Urinary bladder (tissue), 4 donors: ENCODE data around the gene SVIL. TPM values are rescaled to one million over a fixed set of nuclear protein-coding genes. Genes with fewer than 3 reads are reported as not detected.
"Not testable (repeated sequence)": the region's sequence is repeated elsewhere in the genome, so short reads cannot be mapped to it uniquely, and the experiment has no call there.

Experiments
- DNase-seq: peaks from one replicate; pipeline ENCODE4 v3.0.0-alpha.2; 2015; ENCODE audit errors: extremely low spot score
- H3K27ac ChIP-seq: one replicate; pipeline ENCODE4 v1.5.1; 2013; ENCODE audit warnings: low read depth, mild to moderate bottlenecking, moderate library complexity
- H3K36me3 ChIP-seq: one replicate; pipeline ENCODE4 v1.6.1; 2013; ENCODE audit warnings: mild to moderate bottlenecking, moderate library complexity; ENCODE audit not compliant: insufficient read depth
- H3K4me1 ChIP-seq: one replicate; pipeline ENCODE4 v1.6.1; 2013; ENCODE audit warnings: mild to moderate bottlenecking, moderate library complexity; ENCODE audit not compliant: insufficient read depth
- H3K4me3 ChIP-seq: one replicate; pipeline ENCODE4 v1.5.1; 2013; ENCODE audit warnings: low read depth, low read length
- WGBS: extraction: QIAGEN DNeasy Blood & Tissue Kit; methylation state at CpG from one replicate; pipeline ENCODE4 v1.1.7; 2013; 5-methylcytosine and 5-hydroxymethylcytosine counted together
- polyA plus RNA-seq: library from polyadenylated mRNA; stranded (reverse); fragments of 200-250 nt; gene quantifications from one replicate; pipeline ENCODE4 v1.2.3, GENCODE V29; 2013
- total RNA-seq: library from RNA; depleted of rRNA; stranded (reverse); fragments of >200 nt; gene quantifications from one replicate; pipeline ENCODE4 v1.2.3, GENCODE V29; 2014
- donor health status: healthy with polysubstance abuse.
- donor health status: healthy.

Gene SVIL
- total and polyA plus RNA-seq, 2 donors: 176 to 552 TPM

- Histone ChIP-seq H3K4me3 (no peak overlapping the region), H3K27ac (no peak overlapping the region), H3K36me3 (no peaks in the 10 kb centered on the region), H3K4me1 (no peaks in the 10 kb centered on the region)
- WGBS: 90% methylated on average over 5 of the region's 5 CpGs
- DNase-seq: no peak
These were observed 190.8 kb downstream of the SVIL start for GRCh38 chr10:29443745-29444523.

- H3K4me3 ChIP-seq: no peak overlapping the region
- H3K4me1 ChIP-seq: no peaks in the 10 kb centered on the region
- no peak for DNase-seq
- WGBS: over 99% methylated on average over 2 of the region's 2 CpGs
- H3K36me3 ChIP-seq: no peaks in the 10 kb centered on the region
- H3K27ac ChIP-seq: no peak overlapping the region
These were observed 193.8 kb downstream of the SVIL start for GRCh38 chr10:29440981-29441380.

GRCh38 chr10:29439005-29439404, 195.8 kb downstream of the SVIL start:
- H3K4me3 ChIP-seq, H3K36me3 ChIP-seq, H3K4me1 ChIP-seq, H3K27ac ChIP-seq, DNase-seq: not testable (repeated sequence)
- 99% methylated on average over 3 of the region's 3 CpGs for WGBS

GRCh38 chr10:29438271-29438670, 196.5 kb downstream of the SVIL start:
- Histone ChIP-seq H3K4me1 (no peaks in the 10 kb centered on the region), H3K27ac (no peak overlapping the region), H3K36me3 (no peaks in the 10 kb centered on the region), H3K4me3 (no peak overlapping the region)
- no peak for DNase-seq
- 93% methylated on average over 9 of the region's 9 CpGs for WGBS

- Histone ChIP-seq H3K4me1 (no peaks in the 10 kb centered on the region), H3K4me3 (no peak overlapping the region), H3K36me3 (no peaks in the 10 kb centered on the region), H3K27ac (no peak overlapping the region)
- no peak for DNase-seq
- WGBS: 92% methylated on average over 2 of the region's 2 CpGs
These were observed 196.9 kb downstream of the SVIL start for GRCh38 chr10:29437871-29438270.

- H3K27ac ChIP-seq: no peak overlapping the region
These were observed 198.8 kb downstream of the SVIL start for GRCh38 chr10:29435809-29436501.

GRCh38 chr10:29434111-29434510, 200.7 kb downstream of the SVIL start:
- H3K36me3 ChIP-seq: no peaks in the 10 kb centered on the region
- H3K4me1 ChIP-seq: no peaks in the 10 kb centered on the region
- H3K27ac ChIP-seq: no peak overlapping the region
- H3K4me3 ChIP-seq: no peak overlapping the region
- DNase-seq: no peak

More at GRCh38 chr10:29435809-29436501, 198.8 kb downstream of the SVIL start:
- DNase-seq: no peak
- no peak overlapping the region for H3K4me3 ChIP-seq
- no peaks in the 10 kb centered on the region for H3K4me1 ChIP-seq
- no peaks in the 10 kb centered on the region for H3K36me3 ChIP-seq
- 81% methylated on average over 6 of the region's 6 CpGs for WGBS

- no peak overlapping the region for H3K27ac ChIP-seq
- 81% methylated on average over 1 of the region's 1 CpG for WGBS
- H3K36me3 ChIP-seq: no peaks in the 10 kb centered on the region
- no peak overlapping the region for H3K4me3 ChIP-seq
- H3K4me1 ChIP-seq: no peaks in the 10 kb centered on the region
- no peak for DNase-seq
These were observed 203.1 kb downstream of the SVIL start for GRCh38 chr10:29431711-29432110.

- no peak overlapping the region for H3K4me3 ChIP-seq
- H3K27ac ChIP-seq: no peak overlapping the region
- no peak for DNase-seq
- WGBS: 54% methylated on average over 4 of the region's 4 CpGs
- no peaks in the 10 kb centered on the region for H3K36me3 ChIP-seq
- H3K4me1 ChIP-seq: no peaks in the 10 kb centered on the region
These were observed 204.7 kb downstream of the SVIL start for GRCh38 chr10:29430101-29430500.

- H3K4me1 ChIP-seq: no peaks in the 10 kb centered on the region
- H3K4me3 ChIP-seq: no peak overlapping the region
- H3K27ac ChIP-seq: no peak overlapping the region
- peaks cover 3% of the 10 kb centered on the region for H3K36me3 ChIP-seq
- no peak for DNase-seq
- WGBS: 87% methylated on average over 8 of the region's 8 CpGs
These were observed 206.3 kb downstream of the SVIL start for GRCh38 chr10:29428486-29428885.

- H3K4me3 ChIP-seq: no peak overlapping the region
- H3K36me3 ChIP-seq: peaks cover 3% of the 10 kb centered on the region
- H3K27ac ChIP-seq: no peak overlapping the region
- 90% methylated on average over 2 of the region's 2 CpGs for WGBS
- H3K4me1 ChIP-seq: no peaks in the 10 kb centered on the region
- DNase-seq: no peak
These were observed 207.1 kb downstream of the SVIL start for GRCh38 chr10:29427667-29428066.

GRCh38 chr10:29426420-29426819, 208.4 kb downstream of the SVIL start:
- H3K4me3 ChIP-seq: no peak overlapping the region
- H3K36me3 ChIP-seq: peaks cover 3% of the 10 kb centered on the region
- DNase-seq: no peak
- no peak overlapping the region for H3K27ac ChIP-seq
- H3K4me1 ChIP-seq: no peaks in the 10 kb centered on the region
- 0% methylated on average over 1 of the region's 1 CpG for WGBS

GRCh38 chr10:29424017-29424416, 210.8 kb downstream of the SVIL start:
- no peak overlapping the region for H3K4me3 ChIP-seq
- WGBS: 95% methylated on average over 3 of the region's 3 CpGs
- DNase-seq: no peak
- no peak overlapping the region for H3K27ac ChIP-seq
- H3K4me1 ChIP-seq: no peaks in the 10 kb centered on the region
- peaks cover 6% of the 10 kb centered on the region for H3K36me3 ChIP-seq

GRCh38 chr10:29420744-29421143, 214.0 kb downstream of the SVIL start:
- peaks cover 7% of the 10 kb centered on the region for H3K36me3 ChIP-seq
- H3K4me1 ChIP-seq: no peaks in the 10 kb centered on the region
- no peak overlapping the region for H3K4me3 ChIP-seq
- H3K27ac ChIP-seq: no peak overlapping the region
- WGBS: 91% methylated on average over 4 of the region's 4 CpGs
- DNase-seq: no peak
